ENCODE data around the gene IGFALS. TPM values are rescaled to one million over a fixed set of nuclear protein-coding genes. Genes with fewer than 3 reads are reported as not detected.
A peak's percentile ranks its signal among the peaks of the same experiment; 100 is the strongest.

Gene IGFALS
- total RNA-seq, 1 donor from 2014 or later = not detected

- H3K9ac ChIP-seq (ENCODE audit: low read depth in 1 of 3, low read length in 3 of 3) = peak overlapping the region; percentile 76 to 93 (median 84)
- H3K4me3 ChIP-seq (ENCODE audit: low read length in 3 of 3) = peak overlapping the region; percentile 80 to 100 (median 95)
- peak overlapping the region; percentile 45 for H3K27ac ChIP-seq (ENCODE audit: low read depth, low read length)
- H3K36me3 ChIP-seq (ENCODE audit: control insufficient read depth in 3 of 3, insufficient read depth in 3 of 3, low read length in 3 of 3) = peaks cover 20 to 26% (median 24%) of the 10 kb centered on the region in 3 donors
- peaks cover 44 to 57% (median 47%) of the 10 kb centered on the region in 3 donors for H3K4me1 ChIP-seq (ENCODE audit: control insufficient read depth in 3 of 3, insufficient read depth in 3 of 3, low read length in 3 of 3)
- no peaks in the 10 kb centered on the region for H3K9me3 ChIP-seq (ENCODE audit: control insufficient read depth in 3 of 3, low read length in 3 of 3)
- H3K27me3 ChIP-seq (ENCODE audit: control insufficient read depth in 3 of 3, insufficient read depth in 3 of 3, low read length in 3 of 3) = no peaks in the 10 kb centered on the region
Observed at GRCh38 chr16:1825864-1826690, 32.6 kb upstream of the IGFALS start.

GRCh38 chr16:1825381-1825863 is 31.9 kb upstream of the IGFALS start:
- H3K4me1 ChIP-seq (ENCODE audit: control insufficient read depth in 3 of 3, insufficient read depth in 3 of 3, low read length in 3 of 3) = peaks cover 44 to 56% (median 46%) of the 10 kb centered on the region in 3 donors
- H3K9ac ChIP-seq (ENCODE audit: low read depth in 1 of 3, low read length in 3 of 3) = peak overlapping the region; percentile 76 to 93 (median 84)
- H3K27ac ChIP-seq (ENCODE audit: low read depth, low read length) = peak overlapping the region; percentile 45
- H3K36me3 ChIP-seq (ENCODE audit: control insufficient read depth in 3 of 3, insufficient read depth in 3 of 3, low read length in 3 of 3) = peaks cover 26 to 32% (median 26%) of the 10 kb centered on the region in 3 donors
- H3K27me3 ChIP-seq (ENCODE audit: control insufficient read depth in 3 of 3, insufficient read depth in 3 of 3, low read length in 3 of 3) = no peaks in the 10 kb centered on the region
- peak overlapping the region; percentile 80 to 100 (median 95) for H3K4me3 ChIP-seq (ENCODE audit: low read length in 3 of 3)
- H3K9me3 ChIP-seq (ENCODE audit: control insufficient read depth in 3 of 3, low read length in 3 of 3) = no peaks in the 10 kb centered on the region

- H3K4me1 ChIP-seq (ENCODE audit: control insufficient read depth in 3 of 3, insufficient read depth in 3 of 3, low read length in 3 of 3) = peaks cover 32 to 42% (median 34%) of the 10 kb centered on the region in 3 donors
Observed at GRCh38 chr16:1823821-1824220, 30.3 kb upstream of the IGFALS start.

GRCh38 chr16:1822801-1823200 is 29.3 kb upstream of the IGFALS start:
- Histone ChIP-seq H3K27me3 (ENCODE audit: control insufficient read depth in 3 of 3, insufficient read depth in 3 of 3, low read length in 3 of 3) (no peaks in the 10 kb centered on the region), H3K9me3 (ENCODE audit: control insufficient read depth in 3 of 3, low read length in 3 of 3) (no peaks in the 10 kb centered on the region), H3K36me3 (ENCODE audit: control insufficient read depth in 3 of 3, insufficient read depth in 3 of 3, low read length in 3 of 3) (peaks cover 32 to 43% (median 35%) of the 10 kb centered on the region in 3 donors), H3K4me3 (ENCODE audit: low read length in 3 of 3) (no peak overlapping the region), H3K27ac (ENCODE audit: low read depth, low read length) (no peak overlapping the region), H3K9ac (ENCODE audit: low read depth in 1 of 3, low read length in 3 of 3) (no peak overlapping the region), H3K4me1 (ENCODE audit: control insufficient read depth in 3 of 3, insufficient read depth in 3 of 3, low read length in 3 of 3) (peaks cover 24 to 34% (median 26%) of the 10 kb centered on the region in 3 donors)

More at GRCh38 chr16:1823821-1824220, 30.3 kb upstream of the IGFALS start:
- Histone ChIP-seq H3K27ac (ENCODE audit: low read depth, low read length) (no peak overlapping the region), H3K4me3 (ENCODE audit: low read length in 3 of 3) (no peak overlapping the region), H3K27me3 (ENCODE audit: control insufficient read depth in 3 of 3, insufficient read depth in 3 of 3, low read length in 3 of 3) (no peaks in the 10 kb centered on the region), H3K36me3 (ENCODE audit: control insufficient read depth in 3 of 3, insufficient read depth in 3 of 3, low read length in 3 of 3) (peaks cover 27 to 35% (median 29%) of the 10 kb centered on the region in 3 donors), H3K9me3 (ENCODE audit: control insufficient read depth in 3 of 3, low read length in 3 of 3) (no peaks in the 10 kb centered on the region), H3K9ac (ENCODE audit: low read depth in 1 of 3, low read length in 3 of 3) (peak overlapping the region; percentile 53 to 68 (median 57))

GRCh38 chr16:1821861-1822611 is 28.5 kb upstream of the IGFALS start:
- H3K4me1 ChIP-seq (ENCODE audit: control insufficient read depth in 3 of 3, insufficient read depth in 3 of 3, low read length in 3 of 3) = peaks cover 18 to 26% (median 20%) of the 10 kb centered on the region in 3 donors
- peaks cover 38 to 48% (median 39%) of the 10 kb centered on the region in 3 donors for H3K36me3 ChIP-seq (ENCODE audit: control insufficient read depth in 3 of 3, insufficient read depth in 3 of 3, low read length in 3 of 3)
- no peak overlapping the region for H3K4me3 ChIP-seq (ENCODE audit: low read length in 3 of 3)
- no peak overlapping the region for H3K27ac ChIP-seq (ENCODE audit: low read depth, low read length)
- no peaks in the 10 kb centered on the region for H3K9me3 ChIP-seq (ENCODE audit: control insufficient read depth in 3 of 3, low read length in 3 of 3)
- H3K27me3 ChIP-seq (ENCODE audit: control insufficient read depth in 3 of 3, insufficient read depth in 3 of 3, low read length in 3 of 3) = no peaks in the 10 kb centered on the region
- H3K9ac ChIP-seq (ENCODE audit: low read depth in 1 of 3, low read length in 3 of 3) = no peak overlapping the region

- Histone ChIP-seq H3K9ac (ENCODE audit: low read depth in 1 of 3, low read length in 3 of 3) (no peak overlapping the region), H3K4me1 (ENCODE audit: control insufficient read depth in 3 of 3, insufficient read depth in 3 of 3, low read length in 3 of 3) (peaks cover 17 to 25% (median 20%) of the 10 kb centered on the region in 3 donors), H3K27ac (ENCODE audit: low read depth, low read length) (no peak overlapping the region), H3K36me3 (ENCODE audit: control insufficient read depth in 3 of 3, insufficient read depth in 3 of 3, low read length in 3 of 3) (peaks cover 45 to 57% (median 47%) of the 10 kb centered on the region in 3 donors), H3K4me3 (ENCODE audit: low read length in 3 of 3) (no peak overlapping the region), H3K27me3 (ENCODE audit: control insufficient read depth in 3 of 3, insufficient read depth in 3 of 3, low read length in 3 of 3) (no peaks in the 10 kb centered on the region), H3K9me3 (ENCODE audit: control insufficient read depth in 3 of 3, low read length in 3 of 3) (no peaks in the 10 kb centered on the region)
Observed at GRCh38 chr16:1820946-1821290, 27.4 kb upstream of the IGFALS start.

GRCh38 chr16:1820096-1820945 is 26.8 kb upstream of the IGFALS start:
- H3K4me1 ChIP-seq (ENCODE audit: control insufficient read depth in 3 of 3, insufficient read depth in 3 of 3, low read length in 3 of 3) = peaks cover 11 to 19% (median 14%) of the 10 kb centered on the region in 3 donors
- H3K4me3 ChIP-seq (ENCODE audit: low read length in 3 of 3) = no peak overlapping the region
- H3K9me3 ChIP-seq (ENCODE audit: control insufficient read depth in 3 of 3, low read length in 3 of 3) = no peaks in the 10 kb centered on the region
- H3K36me3 ChIP-seq (ENCODE audit: control insufficient read depth in 3 of 3, insufficient read depth in 3 of 3, low read length in 3 of 3) = peaks cover 47 to 57% (median 48%) of the 10 kb centered on the region in 3 donors
- no peak overlapping the region for H3K27ac ChIP-seq (ENCODE audit: low read depth, low read length)
- no peaks in the 10 kb centered on the region for H3K27me3 ChIP-seq (ENCODE audit: control insufficient read depth in 3 of 3, insufficient read depth in 3 of 3, low read length in 3 of 3)
- H3K9ac ChIP-seq (ENCODE audit: low read depth in 1 of 3, low read length in 3 of 3) = no peak overlapping the region

- no peaks in the 10 kb centered on the region for H3K27me3 ChIP-seq (ENCODE audit: control insufficient read depth in 3 of 3, insufficient read depth in 3 of 3, low read length in 3 of 3)
- no peaks in the 10 kb centered on the region for H3K9me3 ChIP-seq (ENCODE audit: control insufficient read depth in 3 of 3, low read length in 3 of 3)
- no peak overlapping the region for H3K9ac ChIP-seq (ENCODE audit: low read depth in 1 of 3, low read length in 3 of 3)
- H3K4me1 ChIP-seq (ENCODE audit: control insufficient read depth in 3 of 3, insufficient read depth in 3 of 3, low read length in 3 of 3) = peaks cover 8 to 13% (median 9%) of the 10 kb centered on the region in 3 donors
- H3K4me3 ChIP-seq (ENCODE audit: low read length in 3 of 3) = no peak overlapping the region
- H3K27ac ChIP-seq (ENCODE audit: low read depth, low read length) = no peak overlapping the region
- peaks cover 51 to 57% (median 54%) of the 10 kb centered on the region in 3 donors for H3K36me3 ChIP-seq (ENCODE audit: control insufficient read depth in 3 of 3, insufficient read depth in 3 of 3, low read length in 3 of 3)
Observed at GRCh38 chr16:1819611-1820010, 26.1 kb upstream of the IGFALS start.

- Histone ChIP-seq H3K4me3 (ENCODE audit: low read length in 3 of 3) (no peak overlapping the region), H3K9ac (ENCODE audit: low read depth in 1 of 3, low read length in 3 of 3) (no peak overlapping the region), H3K27ac (ENCODE audit: low read depth, low read length) (no peak overlapping the region), H3K9me3 (ENCODE audit: control insufficient read depth in 3 of 3, low read length in 3 of 3) (no peaks in the 10 kb centered on the region), H3K4me1 (ENCODE audit: control insufficient read depth in 3 of 3, insufficient read depth in 3 of 3, low read length in 3 of 3) (peaks cover 3 to 7% (median 4%) of the 10 kb centered on the region in 3 donors), H3K27me3 (ENCODE audit: control insufficient read depth in 3 of 3, insufficient read depth in 3 of 3, low read length in 3 of 3) (no peaks in the 10 kb centered on the region), H3K36me3 (ENCODE audit: control insufficient read depth in 3 of 3, insufficient read depth in 3 of 3, low read length in 3 of 3) (peaks cover 51 to 57% (median 54%) of the 10 kb centered on the region in 3 donors)
Observed at GRCh38 chr16:1818873-1819525, 25.5 kb upstream of the IGFALS start.

Data from skeletal muscle tissue (tissue), 4 donors.